Right lobe of liver (tissue), 4 donors: ENCODE results near the gene TGFBR1.

ENCODE experiments used
- POLR2A ChIP-seq: fragments of 450-650 bp; IDR thresholded peaks from one replicate; pipeline ENCODE4 v1.6.1; 2017; ENCODE audit warnings: antibody characterized with exemption, mild to moderate bottlenecking
- TF ChIP-seq, protein P1 (sequence below), 4 donors: fragments of 200-600 bp in 3 of 4; fragments of 450-650 bp in 1 of 4; IDR thresholded peaks; one replicate each; pipeline versions ENCODE4 v1.5.1 to v1.8.0; 2016 to 2022; ENCODE audit warnings: antibody characterized with exemption in 4 of 4, mild to moderate bottlenecking in 2 of 4
- donor health status: DM: no; HTN: no; CAD: no.
- donor health status: DM: no; HTN: no; CAD: no.
- donor health status: DM: no; HTN: yes; CAD: no.

DNA sequence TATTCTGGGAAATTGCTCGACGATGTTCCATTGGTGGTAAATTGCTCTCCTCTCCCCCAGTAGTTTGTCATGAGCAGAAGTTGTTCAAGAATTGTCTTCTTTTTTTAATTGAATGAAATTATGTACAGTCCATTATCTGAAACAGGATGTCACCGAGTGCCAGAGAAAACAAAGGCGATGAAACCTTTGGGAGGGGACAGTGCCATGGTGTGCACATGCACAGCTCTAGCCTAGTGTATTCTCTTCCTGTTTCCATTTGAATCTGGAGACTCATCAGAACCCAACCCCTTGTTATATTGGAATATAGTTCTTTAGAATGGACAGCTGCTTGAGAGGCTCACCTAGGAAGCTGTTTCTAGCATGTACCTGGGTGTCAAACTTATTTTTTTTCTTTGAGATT, 41.7 kb downstream of the TGFBR1 start:
- TF ChIP-seq, protein P1, sequence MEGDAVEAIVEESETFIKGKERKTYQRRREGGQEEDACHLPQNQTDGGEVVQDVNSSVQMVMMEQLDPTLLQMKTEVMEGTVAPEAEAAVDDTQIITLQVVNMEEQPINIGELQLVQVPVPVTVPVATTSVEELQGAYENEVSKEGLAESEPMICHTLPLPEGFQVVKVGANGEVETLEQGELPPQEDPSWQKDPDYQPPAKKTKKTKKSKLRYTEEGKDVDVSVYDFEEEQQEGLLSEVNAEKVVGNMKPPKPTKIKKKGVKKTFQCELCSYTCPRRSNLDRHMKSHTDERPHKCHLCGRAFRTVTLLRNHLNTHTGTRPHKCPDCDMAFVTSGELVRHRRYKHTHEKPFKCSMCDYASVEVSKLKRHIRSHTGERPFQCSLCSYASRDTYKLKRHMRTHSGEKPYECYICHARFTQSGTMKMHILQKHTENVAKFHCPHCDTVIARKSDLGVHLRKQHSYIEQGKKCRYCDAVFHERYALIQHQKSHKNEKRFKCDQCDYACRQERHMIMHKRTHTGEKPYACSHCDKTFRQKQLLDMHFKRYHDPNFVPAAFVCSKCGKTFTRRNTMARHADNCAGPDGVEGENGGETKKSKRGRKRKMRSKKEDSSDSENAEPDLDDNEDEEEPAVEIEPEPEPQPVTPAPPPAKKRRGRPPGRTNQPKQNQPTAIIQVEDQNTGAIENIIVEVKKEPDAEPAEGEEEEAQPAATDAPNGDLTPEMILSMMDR (IDR thresholded peaks at IDR 0.05) = no peak
- no peak for TF ChIP-seq POLR2A
